ENCODE results near the gene TAT. TPM values are rescaled to one million over a fixed set of nuclear protein-coding genes. Genes with fewer than 3 reads are reported as not detected.
"Not testable (repeated sequence)": the region's sequence is repeated elsewhere in the genome, so short reads cannot be mapped to it uniquely, and the experiment has no call there.

TAT gene
- total and polyA plus RNA-seq, 3 experiments from 2014 or later: 0.06 TPM; not detected in 2

- no peak for DNase-seq
- H3K27me3 ChIP-seq (ENCODE audit: insufficient read depth, low read length, poor library complexity, severe bottlenecking): no peaks in the 10 kb centered on the region
- no peaks in the 10 kb centered on the region for H3K9me3 ChIP-seq (ENCODE audit: low read length)
- POLR2A ChIA-PET: interaction anchor here (1.6 to 1.7 kb wide), 2 partner anchors 45 to 242 kb away, joined by 6 to 12 read pairs; partner anchors contain the start of gene AP1G1
- Mint-ChIP-seq H3K4me1 (peaks cover 16 to 18% (median 17%) of the 10 kb centered on the region in 3 donors), H3K9me3 (peaks cover 7 to 13% (median 9%) of the 10 kb centered on the region in 5 donors), H3K27me3 (peaks cover 9 to 14% of the 10 kb centered on the region in 2 donors), H3K27ac (peak overlapping the region in 7 of 8 donors; percentile 92 to 99 (median 95)), H3K4me3 (peak overlapping the region; percentile 81 to 97 (median 90)), H3K36me3 (peaks cover 0 to 10% (median 4%) of the 10 kb centered on the region in 3 donors)
- H3K27ac ChIP-seq (ENCODE audit: low read depth, low read length): no peak overlapping the region
- CTCF ChIA-PET: interaction anchor here (0.7 to 1.9 kb wide), 12 partner anchors 7 to 395 kb away, joined by 3 to 48 read pairs (median 6); no protein-coding TSS in a partner anchor
- no peaks in the 10 kb centered on the region for H3K36me3 ChIP-seq (ENCODE audit: insufficient read depth, low read length)
- H3K4me1 ChIP-seq (ENCODE audit: insufficient read depth, low read length): peaks cover 10% of the 10 kb centered on the region
- H3K4me3 ChIP-seq (ENCODE audit: low read length): peak overlapping the region; percentile 67
Measured at GRCh38 chr16:71565812-71566700, 10.8 kb downstream of the TAT start.

- CTCF ChIA-PET: interaction anchor here (0.6 to 1.9 kb wide), 19 partner anchors 9 to 397 kb away, joined by 3 to 48 read pairs (median 4); partner anchors contain the start of genes MARVELD3 and ZNF23
- Mint-ChIP-seq H3K36me3 (peaks cover 0 to 10% (median 4%) of the 10 kb centered on the region in 3 donors), H3K4me1 (peaks cover 16 to 18% (median 17%) of the 10 kb centered on the region in 3 donors), H3K4me3 (peak overlapping the region; percentile 81 to 97 (median 90)), H3K27me3 (peaks cover 4 to 9% of the 10 kb centered on the region in 2 donors), H3K27ac (peak overlapping the region; percentile 92 to 99 (median 96)), H3K9me3 (peaks cover 7 to 13% (median 9%) of the 10 kb centered on the region in 5 donors)
- no peaks in the 10 kb centered on the region for H3K9me3 ChIP-seq (ENCODE audit: low read length)
- H3K36me3 ChIP-seq (ENCODE audit: insufficient read depth, low read length): no peaks in the 10 kb centered on the region
- peak overlapping the region; percentile 67 for H3K4me3 ChIP-seq (ENCODE audit: low read length)
- peak in 1 of 5 donors; percentile 2 for DNase-seq
- H3K27me3 ChIP-seq (ENCODE audit: insufficient read depth, low read length, poor library complexity, severe bottlenecking): no peaks in the 10 kb centered on the region
- H3K4me1 ChIP-seq (ENCODE audit: insufficient read depth, low read length): peaks cover 10% of the 10 kb centered on the region
- POLR2A ChIA-PET: interaction anchor here (0.6 to 1.7 kb wide), 4 partner anchors 47 to 529 kb away, joined by 3 to 12 read pairs (median 5); partner anchors contain the start of genes AP1G1, DHX38 and TXNL4B
- peak overlapping the region; percentile 76 for H3K27ac ChIP-seq (ENCODE audit: low read depth, low read length)
Measured at GRCh38 chr16:71564335-71564967, 12.4 kb downstream of the TAT start.

GRCh38 chr16:71562552-71562951 is 14.3 kb downstream of the TAT start:
- Mint-ChIP-seq H3K4me1 (peaks cover 16 to 18% (median 17%) of the 10 kb centered on the region in 3 donors), H3K27ac (no peak overlapping the region), H3K36me3 (peaks cover 0 to 10% (median 4%) of the 10 kb centered on the region in 3 donors), H3K9me3 (peaks cover 7 to 13% (median 9%) of the 10 kb centered on the region in 5 donors), H3K4me3 (no peak overlapping the region), H3K27me3 (peaks cover 4 to 9% of the 10 kb centered on the region in 2 donors)
- no peak overlapping the region for H3K4me3 ChIP-seq (ENCODE audit: low read length)
- POLR2A ChIA-PET: interaction anchor here (0.6 kb wide), 1 partner anchor 1037 kb away, joined by 3 read pairs; no protein-coding TSS in a partner anchor
- H3K4me1 ChIP-seq (ENCODE audit: insufficient read depth, low read length): peaks cover 10% of the 10 kb centered on the region
- no peak for DNase-seq
- CTCF ChIA-PET: interaction anchor here (1.4 kb wide), 1 partner anchor 48 kb away, joined by 7 read pairs; no protein-coding TSS in a partner anchor
- H3K27ac ChIP-seq (ENCODE audit: low read depth, low read length): no peak overlapping the region
- no peaks in the 10 kb centered on the region for H3K9me3 ChIP-seq (ENCODE audit: low read length)
- H3K27me3 ChIP-seq (ENCODE audit: insufficient read depth, low read length, poor library complexity, severe bottlenecking): no peaks in the 10 kb centered on the region
- H3K36me3 ChIP-seq (ENCODE audit: insufficient read depth, low read length): no peaks in the 10 kb centered on the region

GRCh38 chr16:71561886-71562285 is 15.0 kb downstream of the TAT start:
- CTCF ChIA-PET: interaction anchor here (1.4 kb wide), 1 partner anchor 49 kb away, joined by 7 read pairs; no protein-coding TSS in a partner anchor
- peaks cover 7 to 13% (median 9%) of the 10 kb centered on the region in 5 donors for H3K9me3 Mint-ChIP-seq
- peaks cover 10% of the 10 kb centered on the region for H3K4me1 ChIP-seq (ENCODE audit: insufficient read depth, low read length)
- H3K27me3 Mint-ChIP-seq; H3K27ac Mint-ChIP-seq; DNase-seq; H3K27me3 ChIP-seq (ENCODE audit: insufficient read depth, low read length, poor library complexity, severe bottlenecking); H3K27ac ChIP-seq (ENCODE audit: low read depth, low read length); POLR2A ChIA-PET; H3K4me3 ChIP-seq (ENCODE audit: low read length); H3K36me3 Mint-ChIP-seq; H3K9me3 ChIP-seq (ENCODE audit: low read length); H3K36me3 ChIP-seq (ENCODE audit: insufficient read depth, low read length): not testable (repeated sequence)
- peak overlapping the region in 1 of 7 donors; percentile 41 for H3K4me3 Mint-ChIP-seq
- peaks cover 16 to 18% (median 17%) of the 10 kb centered on the region in 3 donors for H3K4me1 Mint-ChIP-seq

- DNase-seq: no peak
- POLR2A ChIA-PET: no interaction called here
- peaks cover 0 to 10% (median 1%) of the 10 kb centered on the region in 3 donors for H3K36me3 Mint-ChIP-seq
- no peak overlapping the region for H3K4me3 ChIP-seq (ENCODE audit: low read length)
- H3K27ac Mint-ChIP-seq: no peak overlapping the region
- H3K9me3 ChIP-seq (ENCODE audit: low read length): no peaks in the 10 kb centered on the region
- no peaks in the 10 kb centered on the region for H3K27me3 ChIP-seq (ENCODE audit: insufficient read depth, low read length, poor library complexity, severe bottlenecking)
- no peak overlapping the region for H3K27ac ChIP-seq (ENCODE audit: low read depth, low read length)
- H3K9me3 Mint-ChIP-seq: peaks cover 7 to 13% (median 9%) of the 10 kb centered on the region in 5 donors
- peaks cover 4 to 9% of the 10 kb centered on the region in 2 donors for H3K27me3 Mint-ChIP-seq
- H3K4me3 Mint-ChIP-seq: no peak overlapping the region
- peaks cover 5% of the 10 kb centered on the region for H3K4me1 ChIP-seq (ENCODE audit: insufficient read depth, low read length)
- H3K36me3 ChIP-seq (ENCODE audit: insufficient read depth, low read length): no peaks in the 10 kb centered on the region
- H3K4me1 Mint-ChIP-seq: peaks cover 8% of the 10 kb centered on the region in 3 donors
- CTCF ChIA-PET: no interaction called here
Measured at GRCh38 chr16:71559855-71560254, 17.0 kb downstream of the TAT start.

GRCh38 chr16:71557954-71558582 is 18.8 kb downstream of the TAT start:
- Histone ChIP-seq H3K27me3 (ENCODE audit: insufficient read depth, low read length, poor library complexity, severe bottlenecking) (no peaks in the 10 kb centered on the region), H3K4me3 (ENCODE audit: low read length) (no peak overlapping the region), H3K9me3 (ENCODE audit: low read length) (no peaks in the 10 kb centered on the region), H3K36me3 (ENCODE audit: insufficient read depth, low read length) (no peaks in the 10 kb centered on the region), H3K4me1 (ENCODE audit: insufficient read depth, low read length) (no peaks in the 10 kb centered on the region), H3K27ac (ENCODE audit: low read depth, low read length) (no peak overlapping the region)
- Mint-ChIP-seq H3K4me1 (no peaks in the 10 kb centered on the region), H3K27ac (no peak overlapping the region), H3K9me3 (peaks cover 7 to 13% (median 9%) of the 10 kb centered on the region in 5 donors), H3K4me3 (no peak overlapping the region), H3K36me3 (peaks cover 0 to 10% (median 0%) of the 10 kb centered on the region in 3 donors), H3K27me3 (peaks cover 4 to 11% of the 10 kb centered on the region in 2 donors)
- ChIA-PET CTCF (no interaction called here), POLR2A (no interaction called here)
- no peak for DNase-seq

- Mint-ChIP-seq H3K27me3 (peaks cover 11 to 14% of the 10 kb centered on the region in 2 donors), H3K4me1 (no peaks in the 10 kb centered on the region), H3K36me3 (peaks cover 0 to 6% (median 0%) of the 10 kb centered on the region in 3 donors), H3K4me3 (no peak overlapping the region), H3K9me3 (peaks cover 5 to 8% (median 6%) of the 10 kb centered on the region in 5 donors), H3K27ac (peak overlapping the region in 1 of 8 donors; percentile 26)
- H3K27ac ChIP-seq (ENCODE audit: low read depth, low read length): no peak overlapping the region
- H3K9me3 ChIP-seq (ENCODE audit: low read length): no peaks in the 10 kb centered on the region
- no peaks in the 10 kb centered on the region for H3K27me3 ChIP-seq (ENCODE audit: insufficient read depth, low read length, poor library complexity, severe bottlenecking)
- no peaks in the 10 kb centered on the region for H3K36me3 ChIP-seq (ENCODE audit: insufficient read depth, low read length)
- H3K4me3 ChIP-seq (ENCODE audit: low read length): no peak overlapping the region
- ChIA-PET POLR2A (no interaction called here), CTCF (no interaction called here)
- H3K4me1 ChIP-seq (ENCODE audit: insufficient read depth, low read length): no peaks in the 10 kb centered on the region
- DNase-seq: no peak
Measured at GRCh38 chr16:71557299-71557698, 19.6 kb downstream of the TAT start.
